Gastrocnemius medialis (tissue), 4 donors: ENCODE results near the gene CSF3.

Experiments used
- POLR2A ChIP-seq, 2 donors: fragments of 450-650 bp; IDR thresholded peaks; one replicate each; pipeline ENCODE4 v1.6.1; 2017; ENCODE audit warnings: antibody characterized with exemption in 2 of 2, mild to moderate bottlenecking in 2 of 2, moderate library complexity in 2 of 2
- TF ChIP-seq, protein P1 (sequence below), 5 experiments: fragments of 450-650 bp in 3 of 5; fragments of 200-600 bp in 2 of 5; sonication (generic) in 2 of 5; IDR thresholded peaks in 4 of 5; conservative IDR thresholded peaks in 1 of 5; 1 replicate in 4 of 5; 2 replicates in 1 of 5; pipeline ENCODE4 v1.5.1; 2016 to 2019; ENCODE audit warnings: antibody characterized with exemption in 5 of 5, mild to moderate bottlenecking in 3 of 5, moderate library complexity in 3 of 5

DNA sequence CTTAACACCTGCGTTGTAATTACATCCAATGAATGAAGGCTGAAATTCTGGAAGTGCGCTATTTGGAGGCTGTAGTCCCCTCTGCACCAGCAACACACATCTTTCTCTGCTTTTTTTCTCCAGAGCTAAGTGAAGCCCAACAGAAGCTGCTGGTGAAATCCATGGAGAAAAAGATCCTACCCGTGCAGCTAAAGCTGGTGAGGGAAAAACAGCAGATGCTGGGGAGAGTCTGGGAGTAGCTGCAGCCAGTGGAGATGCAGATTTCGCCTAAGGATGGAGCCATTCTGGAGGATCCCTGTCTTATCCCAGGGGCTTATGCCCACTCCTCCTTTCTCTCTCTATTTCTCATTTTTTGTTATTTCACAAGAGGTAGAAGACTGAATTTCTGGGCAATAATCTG, 39.4 kb upstream of the CSF3 start:
- TF ChIP-seq, protein P1, sequence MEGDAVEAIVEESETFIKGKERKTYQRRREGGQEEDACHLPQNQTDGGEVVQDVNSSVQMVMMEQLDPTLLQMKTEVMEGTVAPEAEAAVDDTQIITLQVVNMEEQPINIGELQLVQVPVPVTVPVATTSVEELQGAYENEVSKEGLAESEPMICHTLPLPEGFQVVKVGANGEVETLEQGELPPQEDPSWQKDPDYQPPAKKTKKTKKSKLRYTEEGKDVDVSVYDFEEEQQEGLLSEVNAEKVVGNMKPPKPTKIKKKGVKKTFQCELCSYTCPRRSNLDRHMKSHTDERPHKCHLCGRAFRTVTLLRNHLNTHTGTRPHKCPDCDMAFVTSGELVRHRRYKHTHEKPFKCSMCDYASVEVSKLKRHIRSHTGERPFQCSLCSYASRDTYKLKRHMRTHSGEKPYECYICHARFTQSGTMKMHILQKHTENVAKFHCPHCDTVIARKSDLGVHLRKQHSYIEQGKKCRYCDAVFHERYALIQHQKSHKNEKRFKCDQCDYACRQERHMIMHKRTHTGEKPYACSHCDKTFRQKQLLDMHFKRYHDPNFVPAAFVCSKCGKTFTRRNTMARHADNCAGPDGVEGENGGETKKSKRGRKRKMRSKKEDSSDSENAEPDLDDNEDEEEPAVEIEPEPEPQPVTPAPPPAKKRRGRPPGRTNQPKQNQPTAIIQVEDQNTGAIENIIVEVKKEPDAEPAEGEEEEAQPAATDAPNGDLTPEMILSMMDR (IDR thresholded peaks at IDR 0.05 in 4 of 5, conservative IDR thresholded peaks at IDR 0.05 in 1 of 5) = no peak
- no peak for TF ChIP-seq POLR2A (IDR thresholded peaks at IDR 0.05)
